Breast epithelium (tissue), 4 donors: ENCODE data around the gene MUC2. TPM values are rescaled to one million over a fixed set of nuclear protein-coding genes. Genes with fewer than 3 reads are reported as not detected.

Source experiments
- DNase-seq, 2 donors: peaks; one replicate each; pipeline ENCODE4 v3.0.0-alpha.2; 2019; ENCODE audit warnings: low spot score in 2 of 2
- H3K27ac ChIP-seq, 2 donors: fragments of 200-600 bp; sonication (generic) in 1 of 2; one replicate each; pipeline ENCODE4 v1.5.1; 2016 to 2019; ENCODE audit warnings: mild to moderate bottlenecking in 1 of 2
- H3K27me3 ChIP-seq, 2 donors: fragments of 200-600 bp; sonication (generic) in 1 of 2; one replicate each; pipeline versions ENCODE4 v1.5.1 to v1.6.0; 2017 to 2019; ENCODE audit warnings: control low read depth in 1 of 2, mild to moderate bottlenecking in 1 of 2
- H3K36me3 ChIP-seq: fragments of 200-600 bp; one replicate; pipeline ENCODE4 v1.5.1; 2019
- H3K4me1 ChIP-seq, 2 donors: fragments of 200-600 bp; sonication (generic); one replicate each; pipeline ENCODE4 v1.5.1; 2016 to 2019; ENCODE audit warnings: control low read depth in 1 of 2
- H3K4me3 ChIP-seq, 3 donors: fragments of 200-600 bp; sonication (generic); 1 replicate in 2 of 3; 2 replicates in 1 of 3; pipeline ENCODE4 v1.5.1; 2016 to 2019; ENCODE audit warnings: mild to moderate bottlenecking in 3 of 3, moderate library complexity in 2 of 3
- H3K9me3 ChIP-seq, 2 donors: fragments of 200-600 bp; sonication (generic) in 1 of 2; one replicate each; pipeline ENCODE4 v1.5.1; 2016 to 2019; ENCODE audit warnings: control low read depth in 1 of 2
- POLR2A ChIP-seq: fragments of 450-650 bp; IDR thresholded peaks from one replicate; pipeline ENCODE4 v1.6.1; 2016; ENCODE audit warnings: antibody characterized with exemption, mild to moderate bottlenecking, moderate library complexity
- POLR2AphosphoS5 ChIP-seq, 3 donors: sonication (generic); formaldehyde crosslinking; IDR thresholded peaks; one replicate each; pipeline ENCODE4 v1.6.1; 2017; ENCODE audit warnings: antibody characterized with exemption in 3 of 3
- intact Hi-C: fragments of 100-400 bp; cut with DNase I; formaldehyde crosslinking; loops from one replicate; pipeline ENCODE4 v1.15.1; 2023; ENCODE audit warnings: low total_unique reads
- total RNA-seq, 3 donors: library from RNA; depleted of rRNA; stranded (reverse); fragments of >200 nt; gene quantifications; one replicate each; pipeline ENCODE4 v1.1.0, GENCODE V29; 2016
- TF ChIP-seq, protein P1 (sequence below), 3 donors: fragments of 450-650 bp; IDR thresholded peaks; one replicate each; pipeline ENCODE4 v1.5.1; 2016 to 2017; ENCODE audit warnings: antibody characterized with exemption in 3 of 3, mild to moderate bottlenecking in 3 of 3, moderate library complexity in 3 of 3

Gene MUC2
- total RNA-seq, 3 donors from 2014 or later = 0.66 TPM; not detected in 2

GRCh38 chr11:1034456-1035295, 40.0 kb upstream of the MUC2 start:
- Histone ChIP-seq H3K27ac (no peak overlapping the region), H3K9me3 (no peaks in the 10 kb centered on the region), H3K27me3 (peaks cover 0 to 44% of the 10 kb centered on the region in 2 donors), H3K4me1 (no peaks in the 10 kb centered on the region), H3K4me3 (no peak overlapping the region), H3K36me3 (no peaks in the 10 kb centered on the region)
- TF ChIP-seq, protein P1, sequence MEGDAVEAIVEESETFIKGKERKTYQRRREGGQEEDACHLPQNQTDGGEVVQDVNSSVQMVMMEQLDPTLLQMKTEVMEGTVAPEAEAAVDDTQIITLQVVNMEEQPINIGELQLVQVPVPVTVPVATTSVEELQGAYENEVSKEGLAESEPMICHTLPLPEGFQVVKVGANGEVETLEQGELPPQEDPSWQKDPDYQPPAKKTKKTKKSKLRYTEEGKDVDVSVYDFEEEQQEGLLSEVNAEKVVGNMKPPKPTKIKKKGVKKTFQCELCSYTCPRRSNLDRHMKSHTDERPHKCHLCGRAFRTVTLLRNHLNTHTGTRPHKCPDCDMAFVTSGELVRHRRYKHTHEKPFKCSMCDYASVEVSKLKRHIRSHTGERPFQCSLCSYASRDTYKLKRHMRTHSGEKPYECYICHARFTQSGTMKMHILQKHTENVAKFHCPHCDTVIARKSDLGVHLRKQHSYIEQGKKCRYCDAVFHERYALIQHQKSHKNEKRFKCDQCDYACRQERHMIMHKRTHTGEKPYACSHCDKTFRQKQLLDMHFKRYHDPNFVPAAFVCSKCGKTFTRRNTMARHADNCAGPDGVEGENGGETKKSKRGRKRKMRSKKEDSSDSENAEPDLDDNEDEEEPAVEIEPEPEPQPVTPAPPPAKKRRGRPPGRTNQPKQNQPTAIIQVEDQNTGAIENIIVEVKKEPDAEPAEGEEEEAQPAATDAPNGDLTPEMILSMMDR (IDR thresholded peaks at IDR 0.05) = no peak
- no peak for TF ChIP-seq POLR2AphosphoS5 (IDR thresholded peaks at IDR 0.05)
- no peak for DNase-seq
- intact Hi-C loops = no loop called here

GRCh38 chr11:1035577-1036283, 38.9 kb upstream of the MUC2 start:
- Histone ChIP-seq H3K27me3 (peaks cover 0 to 50% of the 10 kb centered on the region in 2 donors), H3K4me3 (peak overlapping the region in 1 of 3 donors; percentile 16), H3K9me3 (no peaks in the 10 kb centered on the region), H3K27ac (no peak overlapping the region), H3K4me1 (no peaks in the 10 kb centered on the region), H3K36me3 (no peaks in the 10 kb centered on the region)
- intact Hi-C loops = no loop called here
- no peak for DNase-seq
- TF ChIP-seq POLR2AphosphoS5 (IDR thresholded peaks at IDR 0.05) (no peak), POLR2A (no peak)
- TF ChIP-seq, protein P1 (IDR thresholded peaks at IDR 0.05) = no peak

GRCh38 chr11:1036303-1036923, 38.3 kb upstream of the MUC2 start, which contains the start of gene MUC6:
MUC6 (minus strand) TSS chr11:1036718; CDS start chr11:1036655, 63 bp downstream.
- H3K27ac ChIP-seq = no peak within 1 kb of the TSS
- peak within 1 kb of the TSS in 1 of 3 donors; percentile 16 for H3K4me3 ChIP-seq
- no peaks in the 10 kb centered on the region for H3K4me1 ChIP-seq
- intact Hi-C loops = no loop called here
- H3K27me3 ChIP-seq = peaks cover 0 to 57% of the 10 kb centered on the region in 2 donors
- no peak for DNase-seq
- TF ChIP-seq, protein P1 (IDR thresholded peaks at IDR 0.05) = no peak
- TF ChIP-seq POLR2AphosphoS5 (IDR thresholded peaks at IDR 0.05) = no peak
- TF ChIP-seq POLR2A = no peak
- no peaks in the 10 kb centered on the region for H3K36me3 ChIP-seq
- H3K9me3 ChIP-seq = no peaks in the 10 kb centered on the region

DNA sequence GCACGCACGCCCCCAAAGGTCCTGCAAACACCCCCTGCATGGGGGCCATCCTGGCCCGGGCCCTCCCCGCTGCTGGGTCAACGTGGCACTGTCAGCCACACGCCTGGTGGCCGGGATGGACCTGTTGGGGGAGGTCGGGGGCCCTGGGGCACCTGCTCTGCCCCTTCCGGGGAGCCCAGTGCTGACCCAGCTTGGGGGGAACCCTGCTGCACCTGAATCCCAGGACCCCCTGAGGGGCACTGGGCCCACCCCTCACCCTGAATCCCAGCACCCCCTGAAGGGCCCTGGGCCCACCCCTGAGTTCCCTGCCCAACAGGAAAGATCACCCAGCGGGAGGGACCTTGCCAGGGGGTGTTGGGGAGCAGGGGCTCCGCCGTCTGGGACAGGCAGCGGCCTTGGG, 37.7 kb upstream of the MUC2 start:
- TF ChIP-seq, protein P1 (IDR thresholded peaks at IDR 0.05) = no peak
- TF ChIP-seq POLR2A (no peak), POLR2AphosphoS5 (IDR thresholded peaks at IDR 0.05) (no peak)
- Histone ChIP-seq H3K9me3 (no peaks in the 10 kb centered on the region), H3K4me3 (no peak overlapping the region), H3K36me3 (no peaks in the 10 kb centered on the region), H3K27ac (no peak overlapping the region), H3K4me1 (no peaks in the 10 kb centered on the region), H3K27me3 (peaks cover 0 to 61% of the 10 kb centered on the region in 2 donors)
- intact Hi-C loops = no loop called here
- DNase-seq = no peak
